Endothelial cell of umbilical vein (primary cell): ENCODE measurements around the gene SGTA. TPM values are rescaled to one million over a fixed set of nuclear protein-coding genes. Genes with fewer than 3 reads are reported as not detected.

Experiments used
- BruUV-seq: library from RNA; stranded (reverse); fragments of 400-500 nt; replicated peaks from 2 replicates; lab custom pipeline; 2021; lab: Mats Ljungman, UMichigan
- CTCF ChIA-PET: fragments of 300-600, 350-600 bp; sonication (Branson Sonifier 250); formaldehyde crosslinking; loops from one replicate; lab custom pipeline; 2021; ENCODE audit warnings: antibody characterized with exemption, inconsistent platforms; lab: Charles Lee
- POLR2A ChIA-PET: fragments of 300-600, 350-600 bp; sonication (Branson Sonifier 250); formaldehyde crosslinking; loops from one replicate; lab custom pipeline; 2021; ENCODE audit warnings: antibody characterized with exemption, inconsistent platforms; lab: Charles Lee
- DNase-seq: peaks from one replicate; pipeline ENCODE4 v3.0.0-alpha.2; 2011; ENCODE audit warnings: low read depth, low spot score
- FAIRE-seq: peaks from 2 replicates; lab custom pipeline; 2011; peaks lifted over from hg19 to GRCh38; lab: Jason Lieb, UNC
- H2AFZ ChIP-seq: 2 replicates; pipeline ENCODE4 v1.6.0; 2012; ENCODE audit warnings: low read depth, low read length, control low read depth, inconsistent platforms
- H3K27ac ChIP-seq: 2 replicates; pipeline ENCODE4 v1.5.1; 2011; ENCODE audit warnings: low read depth, mild to moderate bottlenecking, control low read depth, low read length, moderate library complexity; ENCODE audit not compliant: insufficient read depth
- H3K27me3 ChIP-seq, 2 experiments: 2 replicates each; pipeline versions ENCODE4 v1.6.0 to v1.6.1; 2011; ENCODE audit warnings: low read length in 2 of 2, mixed read lengths in 1 of 2; ENCODE audit not compliant: control insufficient read depth in 2 of 2, insufficient read depth in 2 of 2
- H3K36me3 ChIP-seq, 2 experiments: 2 replicates in 1 of 2; 3 replicates in 1 of 2; pipeline ENCODE4 v1.5.1; 2011; ENCODE audit warnings: low read length in 2 of 2, mild to moderate bottlenecking in 1 of 2, moderate library complexity in 1 of 2; ENCODE audit not compliant: control insufficient read depth in 2 of 2, insufficient read depth in 2 of 2; ENCODE audit errors: extremely low read depth in 1 of 2
- H3K4me1 ChIP-seq: 3 replicates; pipeline ENCODE4 v1.5.1; 2011; ENCODE audit warnings: mild to moderate bottlenecking, low read length; ENCODE audit not compliant: control insufficient read depth, insufficient read depth; ENCODE audit errors: extremely low read depth
- H3K4me2 ChIP-seq: 2 replicates; pipeline ENCODE4 v1.6.1; 2011; ENCODE audit warnings: low read length, control low read depth, mixed read lengths; ENCODE audit not compliant: insufficient read depth
- H3K4me3 ChIP-seq, 3 experiments: fragments of 200-600 bp in 1 of 3; sonication (generic), shearing (Covaris generic) in 1 of 3; replicated peaks in 1 of 3; 2 replicates each; pipeline ENCODE4 v1.5.1; 2011 to 2016; ENCODE audit warnings: control low read depth in 3 of 3, low read length in 3 of 3, mild to moderate bottlenecking in 2 of 3, inconsistent platforms in 1 of 3, low read depth in 1 of 3, moderate library complexity in 1 of 3; ENCODE audit not compliant: insufficient read depth in 1 of 3
- H3K79me2 ChIP-seq: 2 replicates; pipeline ENCODE4 v1.6.0; 2012; ENCODE audit warnings: low read length, inconsistent platforms; ENCODE audit not compliant: control insufficient read depth, insufficient read depth
- H3K9ac ChIP-seq: replicated peaks from 2 replicates; pipeline ENCODE3; 2011; ENCODE audit warnings: low read length, control low read depth; ENCODE audit not compliant: insufficient read depth; ENCODE audit errors: extremely low read depth
- H3K9me1 ChIP-seq: replicated peaks from 3 replicates; pipeline ENCODE4 v1.6.0; 2011; ENCODE audit warnings: mild to moderate bottlenecking, low read length; ENCODE audit not compliant: control insufficient read depth, insufficient read depth; ENCODE audit errors: extremely low read depth
- H3K9me3 ChIP-seq: replicated peaks from 2 replicates; pipeline ENCODE4 v1.5.1; 2012; ENCODE audit warnings: low read length, inconsistent platforms; ENCODE audit not compliant: control insufficient read depth, insufficient read depth
- H4K20me1 ChIP-seq: replicated peaks from 2 replicates; pipeline ENCODE3; 2011; ENCODE audit warnings: mild to moderate bottlenecking, low read length; ENCODE audit not compliant: control insufficient read depth, insufficient read depth; ENCODE audit errors: extremely low read depth
- CTCF ChIP-seq, 2 donors: IDR thresholded peaks; 1 replicate in 1 of 2; 2 replicates in 1 of 2; pipeline ENCODE4 v1.5.1; 2011; ENCODE audit warnings: low read length in 2 of 2, mild to moderate bottlenecking in 2 of 2, moderate library complexity in 2 of 2, control low read depth in 1 of 2, inconsistent platforms in 1 of 2, low read depth in 1 of 2; ENCODE audit not compliant: insufficient read depth in 1 of 2; ENCODE audit errors: extremely low read depth in 1 of 2
- EZH2 ChIP-seq: IDR thresholded peaks from 2 replicates; pipeline ENCODE4 v1.6.1; 2012; ENCODE audit warnings: borderline replicate concordance, low read depth, mild to moderate bottlenecking, moderate library complexity, low read length, inconsistent platforms; ENCODE audit not compliant: severe bottlenecking
- FOS ChIP-seq: IDR thresholded peaks from 2 replicates; pipeline ENCODE4 v1.6.1; 2011; ENCODE audit warnings: mild to moderate bottlenecking, low read length, moderate library complexity, borderline replicate concordance; ENCODE audit not compliant: insufficient read depth
- GATA2 ChIP-seq: IDR thresholded peaks from 2 replicates; pipeline ENCODE4 v1.7.0; 2011; ENCODE audit warnings: low read depth, mild to moderate bottlenecking, moderate library complexity, mixed read lengths, low read length; ENCODE audit not compliant: insufficient read length, insufficient read depth
- JUN ChIP-seq: IDR thresholded peaks from 2 replicates; pipeline ENCODE4 v1.6.1; 2011; ENCODE audit warnings: borderline replicate concordance, low read depth; ENCODE audit not compliant: insufficient read length, insufficient read depth
- MAX ChIP-seq: IDR thresholded peaks from 2 replicates; pipeline ENCODE4 v1.6.1; 2011; ENCODE audit not compliant: insufficient read depth, insufficient read length
- MYC ChIP-seq: IDR thresholded peaks from one replicate; pipeline ENCODE4 v1.6.1; 2011; ENCODE audit warnings: mild to moderate bottlenecking, low read depth, low read length
- POLR2A ChIP-seq: IDR thresholded peaks from 2 replicates; pipeline ENCODE4 v1.6.1; 2012; ENCODE audit warnings: low read depth, mild to moderate bottlenecking, control low read depth, low read length
- POLR2AphosphoS5 ChIP-seq: IDR thresholded peaks from 2 replicates; pipeline ENCODE4 v1.6.1; 2012; ENCODE audit warnings: low read depth, mild to moderate bottlenecking, control low read depth, low read length, moderate library complexity; ENCODE audit not compliant: insufficient read depth
- dilution Hi-C: fragments of 300-500 bp; cut with MboI; formaldehyde crosslinking; loops from one replicate; pipeline ENCODE4 v1.15.0; 2019; ENCODE audit warnings: low sequenced_read_pairs; ENCODE audit not compliant: extremely low pct_ligation_motif_present
- intact Hi-C: fragments of 100-400 bp; cut with micrococcal nuclease; formaldehyde crosslinking; loops from one replicate; pipeline ENCODE4 v1.10.0; 2022
- polyA plus RNA-seq, 4 experiments: library from polyadenylated mRNA; depleted of rRNA in 3 of 4; stranded (reverse) in 3 of 4; unstranded in 1 of 4; fragments of >200 nt; gene quantifications; 2 replicates each; pipeline versions ENCODE4 v1.2.1 to v1.2.3, GENCODE V29; 2011 to 2012; ENCODE audit warnings: missing spikeins in 1 of 4
- total RNA-seq: library from RNA; stranded (reverse); gene quantifications from 2 replicates; pipeline ENCODE4 v1.2.3, GENCODE V29; 2021

Gene SGTA
- total and polyA plus RNA-seq, 2 donors (not counting 3 experiments of a cell fraction or from before 2014, with no cell fraction given) = 76.5 to 119 TPM

GRCh38 chr19:2771786-2772674 lies 11.0 kb downstream of the SGTA start:
- POLR2A ChIA-PET = no interaction called here
- CTCF ChIA-PET = no interaction called here
- no peaks in the 10 kb centered on the region for H4K20me1 ChIP-seq
- H3K9me1 ChIP-seq = no peaks in the 10 kb centered on the region
- BruUV-seq = no TSS peak
- no peak overlapping the region for H3K4me2 ChIP-seq
- H3K36me3 ChIP-seq = peaks cover 0 to 14% of the 10 kb centered on the region in 2 experiments
- H3K9ac ChIP-seq = no peak overlapping the region
- no peaks in the 10 kb centered on the region for H3K27me3 ChIP-seq
- no peaks in the 10 kb centered on the region for H3K9me3 ChIP-seq
- intact Hi-C loops (no loop called here), dilution Hi-C loops (no loop called here)
- H2AFZ ChIP-seq = no peak overlapping the region
- no peak overlapping the region for H3K4me3 ChIP-seq
- peaks cover 66% of the 10 kb centered on the region for H3K79me2 ChIP-seq
- no peaks in the 10 kb centered on the region for H3K4me1 ChIP-seq
- DNase-seq (no peak), FAIRE-seq (no peak)
- H3K27ac ChIP-seq = no peak overlapping the region
- TF ChIP-seq FOS = no peak

GRCh38 chr19:2770055-2771013 lies 12.7 kb downstream of the SGTA start:
- no peaks in the 10 kb centered on the region for H3K4me1 ChIP-seq
- no peak overlapping the region for H3K4me3 ChIP-seq
- H3K9ac ChIP-seq = no peak overlapping the region
- H3K9me3 ChIP-seq = no peaks in the 10 kb centered on the region
- ChIA-PET POLR2A (no interaction called here), CTCF (no interaction called here)
- DNase-seq = no peak
- H3K27me3 ChIP-seq = no peaks in the 10 kb centered on the region
- no peaks in the 10 kb centered on the region for H3K9me1 ChIP-seq
- no peaks in the 10 kb centered on the region for H4K20me1 ChIP-seq
- no peak for FAIRE-seq
- H3K79me2 ChIP-seq = peaks cover 49% of the 10 kb centered on the region
- no TSS peak for BruUV-seq
- dilution Hi-C loops = no loop called here
- intact Hi-C loops = no loop called here
- peaks cover 0 to 22% of the 10 kb centered on the region in 2 experiments for H3K36me3 ChIP-seq
- no peak overlapping the region for H3K4me2 ChIP-seq
- no peak overlapping the region for H2AFZ ChIP-seq
- TF ChIP-seq JUN = no peak
- TF ChIP-seq MYC = no peak
- no peak for TF ChIP-seq MAX
- TF ChIP-seq POLR2AphosphoS5 = no peak
- no peak for TF ChIP-seq CTCF (IDR thresholded peaks at IDR 0.05; ENCODE audit: extremely low read depth in 1 of 2, insufficient read depth in 1 of 2, low read depth in 1 of 2, low read length in 2 of 2)
- TF ChIP-seq GATA2 = no peak
- TF ChIP-seq FOS = no peak
- TF ChIP-seq EZH2 = no peak
- no peak for TF ChIP-seq POLR2A
- no peak overlapping the region for H3K27ac ChIP-seq
